ENCODE results near the gene PCBP3. TPM values are rescaled to one million over a fixed set of nuclear protein-coding genes. Genes with fewer than 3 reads are reported as not detected.
"Not testable (repeated sequence)": the region's sequence is repeated elsewhere in the genome, so short reads cannot be mapped to it uniquely, and the experiment has no call there.

PCBP3 gene
- total RNA-seq, 8 experiments from 2014 or later, result 2.5 to 20.9 (median 10.0) TPM

DNA sequence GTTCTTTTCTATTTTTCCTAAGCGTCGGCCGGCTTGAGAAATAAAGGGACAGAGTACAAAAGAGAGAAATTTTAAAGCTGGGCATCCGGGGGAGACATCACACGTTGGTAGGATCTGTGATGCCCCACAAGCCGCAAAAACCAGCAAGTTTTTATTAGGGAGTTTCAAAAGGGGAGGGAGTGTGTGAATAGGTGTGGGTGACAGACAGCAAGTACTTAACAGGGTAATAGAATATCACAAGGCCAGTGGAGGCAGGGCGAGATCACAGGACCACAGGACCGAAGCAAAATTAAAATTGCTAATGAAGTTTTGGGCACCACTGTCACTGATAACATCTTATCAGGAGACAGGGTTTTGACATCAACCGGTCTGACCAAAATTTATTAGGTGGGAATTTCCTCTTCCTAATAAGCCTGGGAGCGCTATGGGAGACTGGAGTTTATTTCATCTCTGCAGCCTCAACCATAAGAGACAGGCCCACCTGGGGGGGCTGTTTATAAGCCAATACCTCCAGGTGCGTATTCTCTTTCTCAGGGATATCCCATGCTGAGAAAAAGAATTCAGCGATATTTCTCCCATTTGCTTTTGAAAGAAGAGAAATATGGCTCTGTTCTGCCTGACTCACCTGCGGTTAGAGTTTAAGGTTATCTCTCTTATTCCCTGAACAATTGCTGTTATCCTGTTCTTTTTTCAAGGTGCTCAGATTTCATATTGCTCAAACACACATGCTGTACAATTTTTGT lies 332.3 kb downstream of the PCBP3 start:
- Histone ChIP-seq H3K27ac (peak overlapping the region in 1 of 2 donors; percentile 45), H3K4me1 (replicated peaks in 1 of 2) (peaks cover 51 to 67% of the 10 kb centered on the region in 2 donors)
- 29 to 100% (median 80%) methylated on average over 1 to 5 of the region's 13 CpGs; no CpG with 5 or more reads in 1 of the 10 experiments for WGBS, 10 experiments
- in situ Hi-C loops (cut with MboI; ENCODE audit: low pct_unique_long_range_greater_than_20kb in 2 of 9, low sequenced_read_pairs in 9 of 9, unreplicated experiment in 9 of 9), result loop anchor here in 2 of 9 experiments (10.0 to 25.0 kb wide), 2 partner anchors 139 to 211 kb away; partner anchors contain the start of gene SPATC1L (in 1 of the 2)
- ATAC-seq (replicated peaks in 6 of 8); H3K4me3 ChIP-seq: not testable (repeated sequence)

GRCh38 chr21:45976701-45977311 lies 333.3 kb downstream of the PCBP3 start:
- WGBS, 10 experiments, result 48 to 50% methylated on average over 1 to 6 of the region's 11 CpGs; no CpG with 5 or more reads in 8 of the 10 experiments
- H3K4me1 ChIP-seq (replicated peaks in 1 of 2), result peaks cover 49 to 63% of the 10 kb centered on the region in 2 donors

DNA sequence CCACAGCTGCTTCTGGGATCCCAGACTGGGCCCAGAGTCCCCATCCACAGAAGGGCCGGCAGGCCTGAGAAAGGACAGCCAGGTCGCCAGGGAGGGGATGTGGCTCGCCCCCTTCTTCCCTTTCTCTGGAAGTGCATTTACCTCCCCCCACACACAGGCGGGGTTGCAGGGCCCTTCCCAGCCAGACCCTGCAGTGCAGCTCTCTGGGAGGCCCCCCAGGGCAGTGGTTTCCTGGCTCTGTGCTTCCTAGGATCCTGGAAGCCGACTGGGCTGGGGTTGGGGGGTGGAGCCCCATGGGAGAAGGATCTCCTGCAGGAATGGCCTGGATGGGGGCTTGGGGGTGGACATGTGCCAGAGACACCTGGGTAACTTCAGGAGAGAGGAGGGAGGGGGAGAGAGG lies 333.9 kb downstream of the PCBP3 start:
- Histone ChIP-seq H3K4me3 (no peak overlapping the region), H3K4me1 (replicated peaks in 1 of 2) (peaks cover 49 to 59% of the 10 kb centered on the region in 2 donors), H3K27ac (no peak overlapping the region)
- in situ Hi-C loops (cut with MboI; ENCODE audit: low pct_unique_long_range_greater_than_20kb in 2 of 9, low sequenced_read_pairs in 9 of 9, unreplicated experiment in 9 of 9), result loop anchor here in 2 of 9 experiments (10.0 to 25.0 kb wide), 2 partner anchors 137 to 210 kb away; partner anchors contain the start of gene SPATC1L (in 1 of the 2)
- ATAC-seq (replicated peaks in 6 of 8), result no peak
- WGBS, 10 experiments, result no CpG with 5 or more reads among the region's 5 CpGs

More at GRCh38 chr21:45976701-45977311, 333.3 kb downstream of the PCBP3 start:
- Histone ChIP-seq H3K27ac (no peak overlapping the region), H3K4me3 (no peak overlapping the region)
- in situ Hi-C loops (cut with MboI; ENCODE audit: low pct_unique_long_range_greater_than_20kb in 2 of 9, low sequenced_read_pairs in 9 of 9, unreplicated experiment in 9 of 9), result loop anchor here in 2 of 9 experiments (10.0 to 25.0 kb wide), 2 partner anchors 138 to 210 kb away; partner anchors contain the start of gene SPATC1L (in 1 of the 2)
- no peak for ATAC-seq (replicated peaks in 6 of 8)

DNA sequence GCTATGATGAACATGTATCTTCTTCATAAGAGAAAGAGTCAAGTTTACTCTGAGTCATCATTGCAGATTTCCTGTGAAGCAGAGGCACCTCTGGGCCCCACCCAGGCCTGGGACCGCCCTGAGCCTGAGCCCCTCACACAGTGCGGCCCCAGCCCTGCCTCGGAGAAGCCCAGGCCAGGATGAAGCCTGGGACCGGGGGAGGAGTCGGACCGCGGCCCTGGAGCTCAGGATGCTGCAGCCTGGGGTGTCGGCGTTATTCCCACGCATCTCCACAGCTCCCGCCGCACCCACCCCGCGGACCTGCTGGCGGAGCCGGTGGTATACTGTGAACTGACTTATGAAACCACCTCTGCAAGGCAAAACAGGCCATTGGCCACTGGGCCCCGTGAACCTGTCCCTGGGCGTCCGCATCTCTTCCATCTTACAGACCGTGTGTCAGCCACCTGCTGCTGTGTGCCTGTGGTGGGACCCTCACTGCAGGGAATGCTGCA lies 335.7 kb downstream of the PCBP3 start:
- Histone ChIP-seq H3K4me1 (replicated peaks in 1 of 2) (peaks cover 37 to 50% of the 10 kb centered on the region in 2 donors), H3K27ac (no peak overlapping the region), H3K4me3 (no peak overlapping the region)
- 66 to 80% methylated on average over 1 to 4 of the region's 20 CpGs; no CpG with 5 or more reads in 8 of the 10 experiments for WGBS, 10 experiments
- ATAC-seq (replicated peaks in 6 of 8), result peak in 2 of 8 experiments; percentile 1 to 6
- in situ Hi-C loops (cut with MboI; ENCODE audit: low pct_unique_long_range_greater_than_20kb in 2 of 9, low sequenced_read_pairs in 9 of 9, unreplicated experiment in 9 of 9), result loop anchor here in 2 of 9 experiments (10.0 to 25.0 kb wide), 2 partner anchors 136 to 208 kb away; partner anchors contain the start of gene SPATC1L (in 1 of the 2)

GRCh38 chr21:45979651-45980050 lies 336.1 kb downstream of the PCBP3 start:
- H3K27ac ChIP-seq, result no peak overlapping the region
- H3K4me1 ChIP-seq (replicated peaks in 1 of 2), result peaks cover 32 to 46% of the 10 kb centered on the region in 2 donors
- in situ Hi-C loops (cut with MboI; ENCODE audit: low pct_unique_long_range_greater_than_20kb in 2 of 9, low sequenced_read_pairs in 9 of 9, unreplicated experiment in 9 of 9), result loop anchor here in 2 of 9 experiments (10.0 to 25.0 kb wide), 2 partner anchors 135 to 208 kb away; partner anchors contain the start of gene SPATC1L (in 1 of the 2)
- WGBS, 10 experiments, result 75 to 80% (median 76%) methylated on average over 1 to 2 of the region's 7 CpGs; no CpG with 5 or more reads in 7 of the 10 experiments
- ATAC-seq (replicated peaks in 6 of 8), result no peak
- no peak overlapping the region for H3K4me3 ChIP-seq

DNA sequence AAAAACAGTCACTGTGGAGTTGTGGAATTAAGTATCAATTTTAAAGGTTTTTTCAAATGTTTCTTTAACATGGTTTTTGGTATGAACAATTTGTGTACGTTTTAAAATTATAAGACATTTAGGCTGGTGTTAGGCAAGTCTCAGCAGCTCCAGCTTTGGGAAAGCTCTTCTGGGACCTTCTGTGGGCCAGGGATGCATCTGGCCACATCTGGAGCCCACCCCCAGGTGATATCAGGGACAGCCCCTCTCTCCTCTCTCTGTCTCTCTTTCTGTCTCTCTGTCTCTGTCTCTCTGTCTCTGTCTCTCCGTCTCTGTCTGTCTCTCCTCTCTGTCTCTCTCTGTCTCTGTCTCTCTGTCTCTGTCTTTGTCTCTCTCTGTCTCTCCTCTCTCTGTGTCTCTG lies 336.7 kb downstream of the PCBP3 start:
- no peak for ATAC-seq (replicated peaks in 6 of 8)
- Histone ChIP-seq H3K4me1 (replicated peaks in 1 of 2) (peaks cover 26 to 39% of the 10 kb centered on the region in 2 donors), H3K4me3 (no peak overlapping the region), H3K27ac (no peak overlapping the region)
- in situ Hi-C loops (cut with MboI; ENCODE audit: low pct_unique_long_range_greater_than_20kb in 2 of 9, low sequenced_read_pairs in 9 of 9, unreplicated experiment in 9 of 9), result loop anchor here in 1 of 9 experiments (25.0 kb wide), 1 partner anchor 207 kb away; the partner anchor contains the start of gene SPATC1L
- WGBS, 10 experiments, result 30 to 100% (median 76%) methylated on average over 1 to 2 of the region's 2 CpGs; no CpG with 5 or more reads in 2 of the 10 experiments

GRCh38 chr21:45980697-45981096 lies 337.2 kb downstream of the PCBP3 start:
- ATAC-seq (replicated peaks in 6 of 8), result no peak
- no peak overlapping the region for H3K27ac ChIP-seq
- H3K4me3 ChIP-seq, result peak overlapping the region in 2 of 5 donors; percentile 35 to 36
- H3K4me1 ChIP-seq (replicated peaks in 1 of 2), result peaks cover 22 to 35% of the 10 kb centered on the region in 2 donors
- in situ Hi-C loops (cut with MboI; ENCODE audit: low pct_unique_long_range_greater_than_20kb in 2 of 9, low sequenced_read_pairs in 9 of 9, unreplicated experiment in 9 of 9), result loop anchor here in 1 of 9 experiments (25.0 kb wide), 1 partner anchor 207 kb away; the partner anchor contains the start of gene SPATC1L

- Histone ChIP-seq H3K4me1 (replicated peaks in 1 of 2) (peaks cover 16 to 35% of the 10 kb centered on the region in 2 donors), H3K4me3 (peak within 1 kb of the TSS; percentile 45 to 98 (median 86)), H3K27ac (peak within 1 kb of the TSS; percentile 88 to 90)
- ATAC-seq (replicated peaks in 6 of 8), result peak; percentile 30 to 76 (median 58)
- 0 to 33% (median 11%) methylated on average over 2 to 14 of the region's 63 CpGs for WGBS, 10 experiments
- in situ Hi-C loops (cut with MboI; ENCODE audit: low pct_unique_long_range_greater_than_20kb in 2 of 9, low sequenced_read_pairs in 9 of 9, unreplicated experiment in 9 of 9), result loop anchor here in 1 of 9 experiments (25.0 kb wide), 1 partner anchor 206 kb away; the partner anchor contains the start of gene SPATC1L
These were observed 337.9 kb downstream of the PCBP3 start, which contains the start of gene COL6A1 for GRCh38 chr21:45981151-45982091. Gene COL6A1 (plus strand): TSS chr21:45981770. CDS start chr21:45981851, 81 bp downstream.

DNA sequence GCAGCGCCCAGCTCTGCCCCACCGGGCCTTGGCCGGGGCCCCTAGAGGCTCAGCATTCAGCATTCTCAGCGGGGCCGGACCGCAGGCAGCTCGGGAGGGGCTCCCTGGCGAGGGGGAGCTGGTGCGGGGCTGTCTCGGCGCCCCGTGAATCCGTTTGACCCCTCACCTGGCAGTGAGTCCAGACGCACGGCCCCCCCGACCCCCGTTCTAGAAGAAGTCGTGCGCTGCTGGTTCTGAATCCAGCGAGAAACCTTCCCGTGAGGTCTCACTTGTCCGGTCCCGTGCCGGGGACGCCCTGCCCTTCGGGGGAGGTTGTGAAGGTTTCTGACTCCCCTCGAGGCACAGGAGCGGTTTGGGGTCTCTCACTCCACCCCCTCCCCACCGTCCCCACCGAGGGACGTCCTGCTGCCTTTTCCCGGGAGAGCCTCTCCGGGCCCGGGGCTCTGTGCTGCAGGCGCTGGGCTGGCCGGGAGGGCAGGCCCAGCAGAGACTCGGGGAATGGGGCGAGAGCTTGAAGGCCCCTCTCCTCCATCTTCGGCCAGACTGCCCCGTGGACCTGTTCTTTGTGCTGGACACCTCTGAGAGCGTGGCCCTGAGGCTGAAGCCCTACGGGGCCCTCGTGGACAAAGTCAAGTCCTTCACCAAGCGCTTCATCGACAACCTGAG lies 338.7 kb downstream of the PCBP3 start:
- WGBS, 10 experiments, result no CpG with 5 or more reads among the region's 45 CpGs
- ATAC-seq (replicated peaks in 6 of 8), result peak; percentile 3 to 39 (median 34)
- H3K27ac ChIP-seq, result peak overlapping the region; percentile 88 to 90

DNA sequence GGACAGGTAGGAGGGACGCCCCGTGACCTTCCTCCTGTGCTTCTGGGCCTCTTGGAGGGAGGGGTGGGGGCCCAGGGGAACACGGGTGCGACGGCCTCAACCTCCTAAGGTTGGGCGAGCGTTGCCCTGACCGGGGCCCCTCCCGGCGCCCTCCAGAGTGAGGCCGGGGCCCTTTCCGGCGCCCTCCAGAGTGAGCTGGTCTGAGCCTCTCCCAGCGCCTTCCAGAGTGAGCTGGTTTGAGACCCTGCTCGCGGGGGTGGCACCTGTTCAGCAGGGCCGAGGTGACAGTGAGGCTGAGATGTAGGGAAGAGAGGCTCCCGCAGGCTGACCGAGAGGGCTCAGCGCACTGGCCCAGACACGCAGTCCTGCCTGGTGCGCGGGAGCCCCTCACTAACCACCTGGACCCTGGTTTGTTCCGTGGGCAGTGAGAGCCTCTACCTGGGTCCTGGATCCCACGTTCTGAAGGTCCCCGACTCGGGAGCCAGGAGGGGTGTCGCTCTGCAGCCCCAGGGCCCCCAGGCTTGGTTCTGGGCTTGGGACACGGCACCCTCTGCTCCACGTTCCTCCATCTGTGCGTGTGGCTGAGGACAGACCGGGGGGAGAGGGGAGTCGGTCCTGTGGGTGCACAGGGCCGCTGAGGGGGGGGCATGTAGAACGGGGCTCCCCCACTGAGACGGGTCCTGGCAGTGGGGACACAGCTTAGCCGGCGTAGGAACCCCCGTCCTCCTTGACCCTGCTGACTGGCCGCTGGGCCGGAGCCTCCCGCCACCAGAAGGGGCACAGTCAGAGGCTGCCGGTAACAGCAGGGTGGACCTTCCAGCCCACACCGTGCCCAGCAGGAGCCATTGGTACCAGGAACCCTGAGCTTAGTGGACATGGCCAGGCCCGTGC lies 339.5 kb downstream of the PCBP3 start:
- Histone ChIP-seq H3K27ac (peak overlapping the region; percentile 25 to 90), H3K4me1 (replicated peaks in 1 of 2) (peaks cover 13 to 27% of the 10 kb centered on the region in 2 donors), H3K4me3 (peak overlapping the region; percentile 45 to 98 (median 86))
- WGBS, 10 experiments, result 20% methylated on average over 1 of the region's 45 CpGs; no CpG with 5 or more reads in 8 of the 10 experiments
- ATAC-seq (replicated peaks in 6 of 8), result peak in 6 of 8 experiments; percentile 1 to 56 (median 45)
- in situ Hi-C loops (cut with MboI; ENCODE audit: low pct_unique_long_range_greater_than_20kb in 2 of 9, low sequenced_read_pairs in 9 of 9, unreplicated experiment in 9 of 9), result loop anchor here in 1 of 9 experiments (25.0 kb wide), 1 partner anchor 204 kb away; the partner anchor contains the start of gene SPATC1L

More for the DNA sequence above, 338.7 kb downstream of the PCBP3 start:
- in situ Hi-C loops (cut with MboI; ENCODE audit: low pct_unique_long_range_greater_than_20kb in 2 of 9, low sequenced_read_pairs in 9 of 9, unreplicated experiment in 9 of 9), result loop anchor here in 1 of 9 experiments (25.0 kb wide), 1 partner anchor 205 kb away; the partner anchor contains the start of gene SPATC1L
- H3K4me3 ChIP-seq, result peak overlapping the region; percentile 45 to 98 (median 86)
- H3K4me1 ChIP-seq (replicated peaks in 1 of 2), result peaks cover 16 to 30% of the 10 kb centered on the region in 2 donors

All from motor neuron (in vitro differentiated cells).